Measurements from ENCODE around the gene ERC2.

- no peak for TF ChIP-seq POLR2AphosphoS5 (IDR thresholded peaks at IDR 0.05; ENCODE audit: low read depth, low read length)
- no peak for TF ChIP-seq POLR2A (IDR thresholded peaks at IDR 0.05; ENCODE audit: low read depth, low read length)
These were observed 702.2 kb downstream of the ERC2 start for GRCh38 chr3:55765906-55766701.

Data from GM12892 (cell line).